GM19025 (cell line): ENCODE results near the gene HMCN1.
A peak's percentile ranks its signal among the peaks of the same experiment; 100 is the strongest.

Experiments used
- ATAC-seq: cut with Tn5 transposase; IDR thresholded peaks from one replicate; pipeline ENCODE4 v1.9.1; 2021; ENCODE audit warnings: mild to moderate bottlenecking, low read depth, moderate library complexity; ENCODE audit not compliant: unreplicated experiment

The HMCN1 gene

DNA sequence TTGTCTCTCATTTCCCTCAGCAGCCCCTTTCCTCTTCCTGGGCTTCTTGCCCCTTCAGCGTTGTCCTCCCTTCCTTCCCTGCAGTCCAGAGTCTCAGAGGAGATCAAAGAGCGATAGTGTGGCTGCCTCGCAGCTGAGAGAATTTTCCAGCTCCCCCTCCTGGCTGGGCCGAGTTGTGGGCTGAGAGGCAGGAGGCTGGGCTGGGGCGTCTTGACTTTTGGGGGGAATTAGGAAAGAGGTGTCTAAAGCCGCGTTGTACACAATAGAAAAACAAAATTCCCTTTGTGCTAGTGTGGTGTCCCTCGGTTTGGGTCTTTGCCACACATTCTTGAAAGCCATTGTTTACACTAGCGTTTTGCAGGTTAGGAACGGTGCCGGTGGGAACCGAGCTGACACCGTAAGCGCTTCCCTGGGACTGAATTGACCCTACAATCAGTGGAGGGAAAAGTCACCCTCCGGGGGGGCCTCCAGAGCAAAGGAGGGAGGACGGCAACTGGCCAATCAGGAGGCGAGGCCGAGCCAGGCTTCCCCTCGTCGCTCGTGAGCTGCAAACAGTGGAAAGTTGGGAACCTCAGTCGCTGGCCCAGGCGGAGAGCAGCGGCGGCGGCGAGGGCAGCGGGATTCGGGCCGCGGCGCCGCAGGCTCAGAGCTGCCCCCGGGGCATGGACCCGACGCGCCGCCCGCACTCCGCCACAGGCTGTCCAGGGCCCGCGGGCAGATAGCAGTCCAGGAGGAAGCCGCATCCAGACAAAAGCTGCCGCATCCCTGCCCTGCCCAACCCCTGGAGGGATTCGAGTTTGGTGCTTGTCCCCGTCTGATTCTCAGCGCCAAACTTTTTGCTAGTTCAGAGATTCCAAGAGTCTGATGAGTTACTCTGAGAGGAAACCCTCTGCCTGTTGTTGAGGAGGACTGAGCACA lies at the start of gene HMCN1:
TSS of gene HMCN1 (plus strand) at position 574 of the 918 bp plus-strand sequence. CDS start 389 bp downstream, outside the sequence.
- no peak for ATAC-seq

DNA sequence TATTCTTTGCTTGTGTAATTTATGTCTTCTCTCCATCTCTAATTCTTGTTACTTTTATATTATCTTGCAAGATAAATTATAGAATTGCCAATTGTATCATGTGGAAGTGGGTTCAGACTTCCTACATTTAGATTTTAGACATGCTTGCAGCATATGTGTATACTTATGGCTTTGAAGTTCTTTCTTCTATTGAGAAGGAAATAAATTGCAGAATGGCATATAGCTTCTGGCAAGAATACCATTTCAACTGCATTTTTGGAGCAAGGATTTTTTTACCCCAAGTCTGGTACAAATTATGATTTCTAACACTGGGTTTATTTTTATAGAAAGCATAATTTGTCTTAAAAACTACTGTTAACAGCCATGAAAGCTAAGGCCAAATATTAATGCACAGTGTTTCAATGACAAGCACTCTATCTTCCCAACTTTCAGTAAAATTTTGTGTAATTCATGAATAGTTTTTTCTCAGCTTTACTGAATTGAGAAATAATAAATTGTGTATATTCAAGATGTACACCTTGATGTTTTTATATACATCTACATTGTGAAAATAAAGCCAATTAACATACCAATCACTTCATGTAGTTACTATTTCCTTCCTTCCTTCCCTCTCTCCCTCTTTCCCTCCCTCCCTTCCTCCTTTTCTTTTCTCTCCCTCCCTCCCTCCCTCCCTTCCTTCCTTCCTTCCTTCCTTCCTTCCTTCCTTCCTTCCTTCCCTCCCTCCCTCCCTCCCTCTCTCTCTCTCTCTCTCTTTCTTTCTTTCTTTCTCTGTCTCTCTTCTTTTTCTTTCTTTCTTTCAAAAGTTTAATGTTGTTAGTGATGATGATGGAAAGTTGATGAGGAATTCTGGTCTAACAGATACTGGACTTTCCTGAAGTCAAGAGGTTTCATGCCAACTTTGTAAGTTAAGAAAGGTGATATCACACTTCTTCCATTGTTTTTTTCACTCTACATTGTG lies 47.1 kb upstream of the HMCN1 start:
- no peak for ATAC-seq

- ATAC-seq = no peak
These were observed 43.7 kb upstream of the HMCN1 start for GRCh38 chr1:185690527-185690926.

- ATAC-seq = peak; percentile 24
These were observed 40.5 kb upstream of the HMCN1 start for GRCh38 chr1:185693654-185694053.

- peak; percentile 82 for ATAC-seq
These were observed 40.1 kb upstream of the HMCN1 start for GRCh38 chr1:185694081-185694480.

DNA sequence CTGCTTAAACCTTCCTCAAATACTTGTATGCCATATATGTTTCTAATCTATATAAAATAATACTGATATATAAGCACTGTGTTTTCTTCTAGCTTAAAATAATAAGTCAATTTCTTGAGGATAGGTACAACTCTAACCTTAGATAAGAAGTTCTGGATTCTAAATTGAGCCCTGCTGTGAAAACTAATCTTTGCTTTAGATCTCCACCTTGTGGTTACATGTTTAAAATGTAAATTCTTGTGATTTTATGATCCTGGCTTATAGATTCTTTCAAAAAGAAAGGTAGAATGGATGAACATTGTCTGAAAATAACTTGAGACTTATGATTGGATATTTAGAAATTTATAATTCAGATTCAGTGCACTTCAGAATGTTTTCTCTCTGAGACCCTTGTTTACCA lies 38.9 kb upstream of the HMCN1 start:
- ATAC-seq = no peak

DNA sequence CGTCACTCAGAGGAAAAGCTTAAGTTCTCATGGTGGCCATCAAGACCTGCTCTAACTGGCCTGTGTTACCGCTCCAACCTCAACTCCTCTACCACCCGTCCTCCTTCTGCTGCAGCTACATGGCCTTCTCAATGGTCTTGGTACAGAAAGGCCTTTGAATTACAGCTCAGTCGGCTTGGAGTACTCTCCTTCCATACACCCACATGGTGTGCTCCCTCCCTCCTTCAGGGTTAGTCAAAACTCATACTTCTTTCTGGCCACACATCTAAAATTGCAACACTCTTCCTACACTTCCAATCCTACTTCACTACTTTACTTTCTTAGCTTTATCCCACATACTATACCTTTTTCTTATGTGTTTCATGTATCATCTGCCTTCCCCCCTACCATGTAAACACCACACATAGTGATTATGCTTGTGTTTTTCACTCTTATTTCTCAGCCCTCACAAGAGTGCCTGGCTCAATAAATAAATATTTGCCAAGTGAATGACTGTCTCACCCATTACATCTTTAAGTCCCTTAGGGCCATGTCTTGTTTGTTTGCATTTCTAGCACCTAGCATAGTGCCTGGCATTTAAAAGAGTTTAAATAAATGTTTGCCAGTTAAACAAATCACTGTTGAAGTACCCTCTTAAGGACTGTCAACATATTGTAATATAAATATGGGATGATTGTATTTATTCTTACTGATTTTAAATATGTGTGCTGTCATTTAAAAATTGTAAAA lies 37.6 kb upstream of the HMCN1 start:
- ATAC-seq = no peak

GRCh38 chr1:185699874-185700273 lies 34.3 kb upstream of the HMCN1 start:
- no peak for ATAC-seq

GRCh38 chr1:185701650-185702049 lies 32.5 kb upstream of the HMCN1 start:
- no peak for ATAC-seq

- ATAC-seq = no peak
These were observed 30.0 kb upstream of the HMCN1 start for GRCh38 chr1:185704181-185704580.

DNA sequence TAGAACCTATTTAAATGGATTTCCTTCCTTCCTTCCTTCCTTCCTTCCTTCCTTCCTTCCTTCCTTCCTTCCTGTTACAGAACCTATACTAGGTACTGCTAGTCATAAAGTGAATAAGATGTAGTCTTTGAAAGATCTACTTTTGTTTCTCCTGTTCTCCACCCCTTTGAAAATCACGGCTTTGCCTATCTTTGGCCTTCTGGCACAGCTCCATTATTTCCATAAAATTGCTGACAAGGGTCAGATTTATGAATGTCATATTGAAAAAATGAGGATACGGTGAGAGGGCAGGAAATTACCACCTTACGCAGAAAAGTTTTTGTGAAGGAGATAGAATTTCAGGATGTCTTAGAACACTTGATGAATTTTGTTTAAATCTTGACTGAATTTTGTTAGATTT lies 18.1 kb upstream of the HMCN1 start:
- no peak for ATAC-seq

DNA sequence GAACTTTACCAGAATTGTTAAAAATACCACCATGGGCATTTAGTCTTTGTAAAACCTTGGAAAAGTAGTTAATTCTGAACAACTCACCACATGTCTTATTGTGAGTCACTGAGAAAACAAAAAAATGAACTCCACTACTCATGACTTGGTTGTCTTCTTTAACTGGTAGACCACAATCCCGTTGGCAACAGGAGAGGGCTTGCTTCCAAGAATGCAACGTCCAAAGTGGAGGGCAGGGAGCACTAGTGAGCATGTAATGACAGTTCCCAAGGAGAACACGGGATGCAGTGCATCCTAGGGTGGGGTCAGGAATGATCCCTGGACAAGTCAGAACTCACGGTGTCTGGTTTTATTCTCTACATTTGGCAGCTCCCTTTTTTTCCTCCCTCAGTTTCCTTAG lies 15.2 kb upstream of the HMCN1 start:
- ATAC-seq = no peak

GRCh38 chr1:185720633-185721272 lies 13.4 kb upstream of the HMCN1 start:
- ATAC-seq = no peak

GRCh38 chr1:185721553-185721952 lies 12.6 kb upstream of the HMCN1 start:
- no peak for ATAC-seq

- ATAC-seq = no peak
These were observed 12.1 kb upstream of the HMCN1 start for GRCh38 chr1:185722098-185722497.

GRCh38 chr1:185727726-185728125 lies 6.5 kb upstream of the HMCN1 start:
- ATAC-seq = no peak

- ATAC-seq = no peak
These were observed 2.7 kb upstream of the HMCN1 start for GRCh38 chr1:185731446-185731845.

DNA sequence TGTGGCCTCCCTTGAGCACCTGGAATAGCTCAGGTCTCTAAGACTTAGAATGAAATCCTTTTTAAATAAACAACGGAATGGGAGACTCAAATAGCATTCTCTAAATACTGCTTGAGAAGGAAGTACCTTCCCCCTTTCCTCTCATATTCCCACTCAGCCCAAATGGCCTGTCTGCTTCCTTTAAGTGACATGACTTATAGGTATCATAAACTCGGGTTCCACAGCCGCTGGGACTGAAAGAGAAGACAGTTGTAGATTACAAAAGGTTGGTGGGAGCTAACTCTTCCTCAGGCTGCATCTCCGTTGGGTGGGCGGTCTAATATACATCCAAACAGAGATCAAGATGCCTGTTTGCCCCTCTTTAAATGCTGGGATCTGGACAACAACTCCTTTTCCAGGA lies 1.2 kb upstream of the HMCN1 start:
- no peak for ATAC-seq

DNA sequence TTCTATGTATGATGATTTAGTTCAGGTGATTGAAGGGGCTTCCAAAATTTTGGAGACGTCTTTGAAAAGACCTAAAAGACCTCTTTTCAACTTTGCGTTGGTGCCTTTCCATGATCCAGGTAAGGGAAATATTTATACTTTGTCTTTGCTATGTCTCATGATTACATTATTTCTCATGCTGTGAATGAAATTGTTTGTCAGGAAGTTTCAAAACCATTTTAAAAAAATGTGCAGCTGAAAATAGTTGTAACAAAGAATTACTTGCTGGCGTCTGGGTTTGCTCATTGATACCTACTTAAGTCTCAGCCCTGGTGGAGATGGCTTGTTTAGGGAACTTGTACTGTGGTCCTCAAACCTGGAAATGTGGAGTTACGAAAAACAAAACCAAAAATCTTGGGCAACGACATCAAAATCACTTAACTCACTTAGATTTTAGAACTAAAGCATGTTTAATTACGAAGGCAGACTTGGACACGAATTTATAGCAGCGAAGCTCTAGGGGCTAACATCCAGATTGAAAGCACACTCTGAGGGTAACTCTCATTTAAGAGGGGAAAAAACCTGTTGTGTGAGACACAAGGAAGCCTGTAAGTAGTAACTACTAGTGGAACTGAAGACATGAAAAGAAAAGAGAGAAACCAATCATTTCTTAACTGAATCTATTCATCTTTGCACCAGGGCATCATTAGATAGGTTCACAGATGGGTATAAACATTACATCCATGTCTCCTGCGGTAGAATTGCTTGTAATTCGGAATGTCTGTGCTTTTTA lies 924 bp downstream of the HMCN1 start:
- ATAC-seq = no peak
